Mesendoderm (in vitro differentiated cells): ENCODE measurements around the gene SAMD5.

Source experiments
- DNase-seq: peaks from one replicate; pipeline ENCODE4 v3.0.0; 2013
- H2AK5ac ChIP-seq: 2 replicates; pipeline ENCODE4 v1.6.1; 2013; ENCODE audit warnings: low read length, inconsistent platforms
- H2BK120ac ChIP-seq: 2 replicates; pipeline ENCODE4 v1.6.1; 2013; ENCODE audit warnings: low read depth, mild to moderate bottlenecking, low read length, moderate library complexity, mixed read lengths
- H2BK15ac ChIP-seq: replicated peaks from 2 replicates; pipeline ENCODE4 v1.6.1; 2013; ENCODE audit warnings: low read depth, mild to moderate bottlenecking, moderate library complexity
- H2BK5ac ChIP-seq: 2 replicates; pipeline ENCODE4 v1.6.1; 2013; ENCODE audit warnings: low read length, inconsistent platforms
- H3K18ac ChIP-seq: 2 replicates; pipeline ENCODE4 v1.6.1; 2013; ENCODE audit warnings: mild to moderate bottlenecking, low read length, mixed read lengths
- H3K23ac ChIP-seq: one replicate; pipeline ENCODE4 v1.6.1; 2013; ENCODE audit warnings: low read length
- H3K27ac ChIP-seq: 2 replicates; pipeline ENCODE4 v1.5.1; 2013; ENCODE audit warnings: low read depth, mild to moderate bottlenecking, inconsistent platforms, low read length, moderate library complexity
- H3K27me3 ChIP-seq: 2 replicates; pipeline ENCODE4 v1.6.1; 2013; ENCODE audit warnings: low read length, control low read depth, mild to moderate bottlenecking, inconsistent platforms; ENCODE audit not compliant: insufficient read depth, poor library complexity
- H3K36me3 ChIP-seq: 2 replicates; pipeline ENCODE4 v1.6.1; 2013; ENCODE audit warnings: low read length, inconsistent platforms; ENCODE audit not compliant: control insufficient read depth, insufficient read depth
- H3K4ac ChIP-seq: one replicate; pipeline ENCODE4 v1.6.1; 2013; ENCODE audit warnings: low read depth, mild to moderate bottlenecking, low read length, moderate library complexity
- H3K4me1 ChIP-seq: 2 replicates; pipeline ENCODE4 v1.6.1; 2013; ENCODE audit warnings: low read depth, low read length, inconsistent platforms; ENCODE audit not compliant: control insufficient read depth
- H3K4me2 ChIP-seq: 2 replicates; pipeline ENCODE4 v1.6.1; 2013; ENCODE audit warnings: low read length
- H3K4me3 ChIP-seq: 2 replicates; pipeline ENCODE4 v1.5.1; 2013; ENCODE audit warnings: mild to moderate bottlenecking, low read length
- H3K56ac ChIP-seq: one replicate; pipeline ENCODE4 v1.6.1; 2013; ENCODE audit warnings: low read length
- H3K79me1 ChIP-seq: 2 replicates; pipeline ENCODE4 v1.6.1; 2013; ENCODE audit warnings: low read length, inconsistent platforms
- H3K79me2 ChIP-seq: 2 replicates; pipeline ENCODE4 v1.6.1; 2013; ENCODE audit warnings: mild to moderate bottlenecking, low read length; ENCODE audit not compliant: control insufficient read depth, insufficient read depth
- H3K9ac ChIP-seq: 2 replicates; pipeline ENCODE4 v1.6.1; 2013; ENCODE audit warnings: low read length, inconsistent platforms
- H4K5ac ChIP-seq: one replicate; pipeline ENCODE4 v1.6.1; 2013; ENCODE audit warnings: low read length
- H4K8ac ChIP-seq: one replicate; pipeline ENCODE4 v1.6.1; 2013; ENCODE audit warnings: low read depth, mild to moderate bottlenecking, control low read depth, low read length, moderate library complexity
- WGBS: extraction: QIAGEN DNeasy Blood & Tissue Kit; methylation state at CpG from one replicate; pipeline ENCODE4 v1.1.7; 2013; ENCODE audit warnings: low lambda C conversion rate, missing lambda C conversion rate; ENCODE audit not compliant: insufficient coverage; ENCODE audit errors: extremely low coverage; 5-methylcytosine and 5-hydroxymethylcytosine counted together

The SAMD5 gene

DNA sequence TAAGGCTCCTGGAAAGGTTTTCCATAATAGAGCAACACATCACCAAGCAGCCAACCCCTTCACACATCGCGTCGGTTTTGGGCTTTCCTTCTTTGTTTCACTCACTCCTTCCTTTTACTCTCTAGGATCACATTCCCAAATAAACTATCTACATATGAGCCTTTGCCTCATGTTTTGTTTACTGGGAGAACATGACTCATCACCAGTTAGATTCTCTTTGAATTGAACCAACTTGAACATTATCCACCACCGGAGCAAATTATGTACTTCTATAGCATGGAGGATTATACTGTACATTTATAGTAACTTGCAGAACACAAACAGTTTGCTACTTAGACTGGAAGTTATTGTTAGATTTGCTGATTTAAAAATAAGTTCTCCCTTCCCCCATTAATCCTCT, 41.0 kb downstream of the SAMD5 start:
- no peaks in the 10 kb centered on the region for H3K79me2 ChIP-seq

DNA sequence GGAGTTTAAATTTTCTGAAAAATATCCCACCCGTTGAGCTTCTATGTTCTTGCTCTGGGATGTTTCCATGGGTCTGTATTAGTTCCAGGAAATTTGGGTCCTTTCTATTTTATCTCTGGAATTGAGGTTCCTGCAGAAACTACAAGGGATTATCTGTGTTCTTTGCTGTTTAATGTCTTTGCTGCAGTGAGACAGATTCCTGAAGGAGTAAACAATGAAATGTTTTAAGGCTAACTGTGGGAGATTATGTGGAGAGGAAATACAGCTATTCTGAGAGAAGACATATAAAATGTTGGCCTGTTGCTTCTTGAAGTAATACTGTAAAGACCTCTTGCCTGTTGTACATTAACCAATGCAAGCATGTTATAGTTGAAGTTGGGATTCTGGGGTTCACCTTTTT, 43.5 kb downstream of the SAMD5 start:
- H2AK5ac ChIP-seq: no peak overlapping the region

More for the DNA sequence above, 41.0 kb downstream of the SAMD5 start:
- no CpG with 5 or more reads among the region's 4 CpGs for WGBS
- Histone ChIP-seq H2BK15ac (no peak overlapping the region), H3K56ac (no peak overlapping the region), H4K5ac (no peak overlapping the region), H3K4me3 (no peak overlapping the region), H3K79me1 (no peaks in the 10 kb centered on the region), H2BK120ac (no peak overlapping the region), H2AK5ac (no peak overlapping the region), H2BK5ac (no peak overlapping the region), H3K4me2 (no peak overlapping the region), H3K36me3 (no peaks in the 10 kb centered on the region), H4K8ac (no peak overlapping the region), H3K4ac (no peak overlapping the region), H3K27ac (no peak overlapping the region), H3K23ac (no peak overlapping the region), H3K4me1 (no peaks in the 10 kb centered on the region), H3K18ac (no peak overlapping the region), H3K27me3 (no peaks in the 10 kb centered on the region), H3K9ac (no peak overlapping the region)
- no peak for DNase-seq

DNA sequence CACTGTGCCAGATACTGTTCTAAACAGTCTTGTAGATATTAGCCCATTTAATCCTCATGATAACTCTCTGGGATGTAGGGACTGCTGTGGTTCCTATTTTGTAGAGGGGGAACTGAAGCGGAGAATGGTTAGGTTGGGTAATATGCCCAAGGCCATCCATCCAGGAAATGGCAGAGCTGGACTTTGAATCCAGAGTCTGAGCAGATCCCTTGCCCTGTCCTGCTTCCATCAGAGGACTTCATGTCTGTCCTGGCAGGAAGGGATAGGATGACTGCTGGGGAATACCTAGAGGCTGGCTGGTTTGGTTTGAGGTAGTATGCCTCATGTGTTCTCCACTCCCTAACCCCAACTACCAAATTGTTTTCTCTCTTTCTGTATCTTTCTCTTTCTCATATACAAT, 44.6 kb downstream of the SAMD5 start:
- Histone ChIP-seq H3K9ac (no peak overlapping the region), H3K79me2 (no peaks in the 10 kb centered on the region), H3K56ac (no peak overlapping the region), H3K4me2 (no peak overlapping the region), H3K4me1 (no peaks in the 10 kb centered on the region), H3K4me3 (no peak overlapping the region), H2BK15ac (no peak overlapping the region), H2AK5ac (no peak overlapping the region), H2BK120ac (no peak overlapping the region), H3K27ac (no peak overlapping the region), H2BK5ac (no peak overlapping the region), H3K23ac (no peak overlapping the region), H3K18ac (no peak overlapping the region), H3K27me3 (no peaks in the 10 kb centered on the region), H3K79me1 (no peaks in the 10 kb centered on the region), H3K36me3 (no peaks in the 10 kb centered on the region), H4K8ac (no peak overlapping the region), H3K4ac (no peak overlapping the region), H4K5ac (no peak overlapping the region)
- WGBS: no CpG with 5 or more reads among the region's 1 CpG
- DNase-seq: no peak

More for the DNA sequence above, 43.5 kb downstream of the SAMD5 start:
- H3K4me3 ChIP-seq: no peak overlapping the region
- no peaks in the 10 kb centered on the region for H3K4me1 ChIP-seq
- no peaks in the 10 kb centered on the region for H3K79me2 ChIP-seq
- no peak overlapping the region for H3K23ac ChIP-seq
- H4K8ac ChIP-seq: no peak overlapping the region
- no peak overlapping the region for H3K18ac ChIP-seq
- H4K5ac ChIP-seq: no peak overlapping the region
- no peak overlapping the region for H3K9ac ChIP-seq
- DNase-seq: no peak
- H3K36me3 ChIP-seq: no peaks in the 10 kb centered on the region
- no CpG with 5 or more reads among the region's 1 CpG for WGBS
- H3K4me2 ChIP-seq: no peak overlapping the region
- no peak overlapping the region for H2BK5ac ChIP-seq
- H3K27me3 ChIP-seq: no peaks in the 10 kb centered on the region
- H3K79me1 ChIP-seq: no peaks in the 10 kb centered on the region
- no peak overlapping the region for H3K56ac ChIP-seq
- H2BK120ac ChIP-seq: no peak overlapping the region
- no peak overlapping the region for H3K4ac ChIP-seq
- H3K27ac ChIP-seq: no peak overlapping the region
- H2BK15ac ChIP-seq: no peak overlapping the region

DNA sequence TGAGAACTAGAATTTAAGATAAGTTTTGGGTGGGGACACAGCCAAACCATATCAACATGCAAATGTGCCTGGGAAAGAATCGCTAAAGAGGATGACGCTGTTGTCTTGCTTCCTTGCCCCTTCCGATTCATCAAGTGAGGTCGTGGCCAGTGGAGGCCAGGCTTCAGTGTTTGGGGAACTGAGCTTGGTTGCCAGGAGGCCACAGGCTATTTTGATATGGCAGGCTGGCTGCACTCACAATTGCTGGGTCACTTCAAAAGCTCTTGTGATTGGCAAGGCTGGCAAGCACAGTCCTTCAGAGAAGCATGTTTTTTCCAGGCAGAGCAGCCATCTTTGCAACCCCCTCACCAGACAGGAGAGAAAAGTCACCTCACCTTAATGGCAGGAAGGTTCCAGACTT, 45.8 kb downstream of the SAMD5 start:
- WGBS: no CpG with 5 or more reads among the region's 4 CpGs
- Histone ChIP-seq H2BK5ac (no peak overlapping the region), H3K4ac (no peak overlapping the region), H3K56ac (no peak overlapping the region), H3K27ac (no peak overlapping the region), H3K9ac (no peak overlapping the region), H4K5ac (no peak overlapping the region), H3K79me1 (no peaks in the 10 kb centered on the region), H4K8ac (no peak overlapping the region), H3K27me3 (no peaks in the 10 kb centered on the region), H3K4me2 (no peak overlapping the region), H3K36me3 (no peaks in the 10 kb centered on the region), H2AK5ac (no peak overlapping the region), H3K79me2 (no peaks in the 10 kb centered on the region), H2BK15ac (no peak overlapping the region), H3K23ac (no peak overlapping the region), H3K4me3 (no peak overlapping the region), H2BK120ac (no peak overlapping the region), H3K18ac (no peak overlapping the region), H3K4me1 (no peaks in the 10 kb centered on the region)
- no peak for DNase-seq

DNA sequence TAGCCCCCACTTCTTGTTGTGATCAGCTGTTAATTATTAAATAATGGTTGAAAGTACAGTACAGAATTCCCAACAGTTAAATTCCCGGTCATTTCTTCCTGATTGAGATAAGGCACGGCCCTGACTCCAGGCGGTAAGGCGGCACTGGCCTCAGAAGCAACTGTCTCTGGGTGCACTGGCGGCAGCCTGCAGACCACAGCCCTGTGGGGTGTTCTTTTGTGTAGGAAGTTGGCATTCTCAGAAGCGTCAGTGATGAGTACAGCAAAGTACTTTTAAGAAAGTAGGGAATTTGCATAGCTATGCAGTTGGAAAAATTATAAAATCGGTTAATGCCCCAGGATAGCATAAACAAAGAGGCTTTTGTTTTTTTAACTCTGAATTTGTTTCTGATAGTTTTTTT, 50.5 kb downstream of the SAMD5 start:
- H3K4me3 ChIP-seq: no peak overlapping the region
- no peak overlapping the region for H2BK5ac ChIP-seq
- no peaks in the 10 kb centered on the region for H3K79me2 ChIP-seq
- no peak overlapping the region for H3K18ac ChIP-seq
- H3K23ac ChIP-seq: no peak overlapping the region
- no peak overlapping the region for H2BK15ac ChIP-seq
- H3K27ac ChIP-seq: no peak overlapping the region
- no peaks in the 10 kb centered on the region for H3K27me3 ChIP-seq
- no peak overlapping the region for H3K56ac ChIP-seq
- H2BK120ac ChIP-seq: no peak overlapping the region
- no peaks in the 10 kb centered on the region for H3K79me1 ChIP-seq
- no peaks in the 10 kb centered on the region for H3K4me1 ChIP-seq
- DNase-seq: no peak
- no peak overlapping the region for H4K8ac ChIP-seq
- H3K36me3 ChIP-seq: no peaks in the 10 kb centered on the region
- no peak overlapping the region for H3K4me2 ChIP-seq
- no peak overlapping the region for H3K9ac ChIP-seq
- no peak overlapping the region for H4K5ac ChIP-seq
- no peak overlapping the region for H2AK5ac ChIP-seq
- no peak overlapping the region for H3K4ac ChIP-seq
- no CpG with 5 or more reads among the region's 7 CpGs for WGBS

DNA sequence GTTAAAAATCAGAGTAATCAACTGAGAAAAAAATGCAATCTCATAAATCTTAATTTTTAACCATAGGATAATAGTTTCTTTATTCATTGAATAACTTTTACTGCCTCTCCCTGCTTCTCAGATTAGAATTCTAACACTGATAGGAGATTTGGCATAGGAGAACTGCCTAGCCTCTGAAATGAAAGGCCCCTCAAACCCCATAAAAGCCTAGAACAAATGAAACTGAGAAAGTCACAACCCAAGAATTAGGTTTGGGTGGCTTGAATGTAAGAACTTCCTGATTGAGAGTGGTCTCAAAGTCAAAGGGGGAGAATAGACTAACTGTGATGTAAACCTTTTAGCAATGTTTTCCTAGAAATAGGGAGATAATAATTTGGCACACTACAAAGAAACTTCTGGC, 52.2 kb downstream of the SAMD5 start:
- Histone ChIP-seq H3K4me3 (no peak overlapping the region), H3K18ac (no peak overlapping the region), H3K36me3 (no peaks in the 10 kb centered on the region), H3K79me2 (no peaks in the 10 kb centered on the region), H4K5ac (no peak overlapping the region), H3K23ac (no peak overlapping the region), H4K8ac (no peak overlapping the region), H3K4ac (no peak overlapping the region), H3K9ac (no peak overlapping the region), H2AK5ac (no peak overlapping the region), H3K4me2 (no peak overlapping the region), H2BK5ac (no peak overlapping the region), H3K56ac (no peak overlapping the region), H2BK120ac (no peak overlapping the region), H3K27me3 (no peaks in the 10 kb centered on the region), H3K4me1 (no peaks in the 10 kb centered on the region), H2BK15ac (no peak overlapping the region), H3K27ac (no peak overlapping the region), H3K79me1 (no peaks in the 10 kb centered on the region)
- DNase-seq: no peak
